22Rv1 (cell line): Measurements from ENCODE around the gene LINC01488.

Experiments
- ZFX ChIP-seq: fragments of 450-650 bp; IDR thresholded peaks from 2 replicates; pipeline ENCODE4 v1.6.1; 2017; ENCODE audit warnings: antibody characterized with exemption, borderline replicate concordance
- TF ChIP-seq, protein P1 (sequence below): fragments of 450-650 bp; IDR thresholded peaks from 2 replicates; pipeline ENCODE4 v1.5.1; 2017; ENCODE audit warnings: mild to moderate bottlenecking

DNA sequence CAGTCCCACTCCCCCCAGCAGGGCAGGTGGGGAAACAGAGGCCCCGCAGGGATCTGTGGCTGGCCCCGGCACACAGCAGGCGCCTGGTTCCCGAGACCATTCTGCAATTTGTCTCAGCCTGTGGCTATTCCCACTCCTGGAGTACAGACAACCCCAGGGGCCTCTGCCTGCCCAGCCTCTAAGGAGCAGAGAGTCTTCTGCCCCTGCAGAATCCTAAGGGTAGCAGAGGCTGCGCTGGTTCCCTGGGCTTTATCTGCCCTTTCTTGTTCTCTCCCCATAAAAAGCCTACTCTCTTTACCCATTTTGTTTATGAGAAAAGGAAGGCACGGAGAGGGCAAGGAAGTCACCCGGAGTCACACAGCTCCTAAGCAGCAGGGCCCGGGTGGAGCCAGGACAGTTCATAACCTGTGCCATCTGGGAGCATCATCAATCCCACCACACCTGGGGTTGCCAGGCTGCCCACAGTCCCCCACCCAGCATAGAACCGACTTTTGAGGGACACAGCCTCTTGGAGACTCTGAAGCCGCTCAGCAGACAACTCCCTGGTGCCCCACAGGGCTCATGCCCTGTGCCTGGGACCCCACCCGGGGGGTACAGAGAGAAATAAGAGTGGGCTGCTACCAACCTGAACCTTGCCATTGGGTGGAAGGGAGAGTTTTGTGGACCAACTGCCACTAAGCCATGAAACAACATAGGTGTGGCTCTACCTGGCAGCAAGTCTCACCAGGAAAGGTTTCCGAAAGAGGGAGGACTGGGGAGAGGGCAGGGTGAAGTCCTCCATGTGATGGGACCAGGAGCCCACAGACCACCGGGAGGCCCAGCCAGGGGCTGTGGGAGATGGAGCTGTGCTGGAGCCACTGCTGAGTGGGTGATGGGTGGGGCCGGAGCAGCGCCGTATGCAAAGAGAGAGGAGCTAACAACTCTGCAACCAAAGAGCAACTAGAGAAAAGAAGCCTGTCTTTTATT, 17.2 kb upstream of the LINC01488 start:
- TF ChIP-seq, protein P1, sequence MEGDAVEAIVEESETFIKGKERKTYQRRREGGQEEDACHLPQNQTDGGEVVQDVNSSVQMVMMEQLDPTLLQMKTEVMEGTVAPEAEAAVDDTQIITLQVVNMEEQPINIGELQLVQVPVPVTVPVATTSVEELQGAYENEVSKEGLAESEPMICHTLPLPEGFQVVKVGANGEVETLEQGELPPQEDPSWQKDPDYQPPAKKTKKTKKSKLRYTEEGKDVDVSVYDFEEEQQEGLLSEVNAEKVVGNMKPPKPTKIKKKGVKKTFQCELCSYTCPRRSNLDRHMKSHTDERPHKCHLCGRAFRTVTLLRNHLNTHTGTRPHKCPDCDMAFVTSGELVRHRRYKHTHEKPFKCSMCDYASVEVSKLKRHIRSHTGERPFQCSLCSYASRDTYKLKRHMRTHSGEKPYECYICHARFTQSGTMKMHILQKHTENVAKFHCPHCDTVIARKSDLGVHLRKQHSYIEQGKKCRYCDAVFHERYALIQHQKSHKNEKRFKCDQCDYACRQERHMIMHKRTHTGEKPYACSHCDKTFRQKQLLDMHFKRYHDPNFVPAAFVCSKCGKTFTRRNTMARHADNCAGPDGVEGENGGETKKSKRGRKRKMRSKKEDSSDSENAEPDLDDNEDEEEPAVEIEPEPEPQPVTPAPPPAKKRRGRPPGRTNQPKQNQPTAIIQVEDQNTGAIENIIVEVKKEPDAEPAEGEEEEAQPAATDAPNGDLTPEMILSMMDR, result no peak
- TF ChIP-seq ZFX, result no peak
